Measurements from ENCODE around the gene FUBP1. TPM values are rescaled to one million over a fixed set of nuclear protein-coding genes. Genes with fewer than 3 reads are reported as not detected.
A peak's percentile ranks its signal among the peaks of the same experiment; 100 is the strongest.

The FUBP1 gene
- total and polyA plus RNA-seq, 2 of the 8 experiments (the other 6 are each of a cell fraction or from before 2014, with no cell fraction given), result 184 to 201 TPM

- Histone ChIP-seq H4K91ac (replicated peaks; ENCODE audit: insufficient read length, low read length) (no peak overlapping the region), H3K79me1 (ENCODE audit: low read depth, low read length) (no peaks in the 10 kb centered on the region; the same call in 1 of the 2 replicates), H2BK120ac (replicated peaks; ENCODE audit: low read depth, low read length) (no peak overlapping the region), H3K4ac (replicated peaks; ENCODE audit: insufficient read length, low read depth, low read length) (no peak overlapping the region), H2BK5ac (ENCODE audit: low read depth, low read length) (no peak overlapping the region), H3K79me2 (ENCODE audit: control insufficient read depth in 1 of 2, insufficient read depth in 2 of 2, low read length in 2 of 2) (peaks cover 61 to 96% of the 10 kb centered on the region in 2 experiments), H3K18ac (ENCODE audit: extremely low read depth, low read length) (no peak overlapping the region), H3K56ac (replicated peaks; ENCODE audit: insufficient read length, low read depth, low read length) (no peak overlapping the region), H3K4me2 (ENCODE audit: insufficient read depth in 1 of 2, low read depth in 2 of 2, low read length in 2 of 2) (peak overlapping the region; percentile 73 to 78; a peak in 3 of 4 replicates), H4K20me1 (replicated peaks in 1 of 2; ENCODE audit: control insufficient read depth in 1 of 2, insufficient read depth in 2 of 2, low read length in 2 of 2) (peaks cover 20 to 36% of the 10 kb centered on the region in 2 experiments), H3K14ac (ENCODE audit: insufficient read length) (no peak overlapping the region), H2BK12ac (ENCODE audit: low read depth, low read length) (no peak overlapping the region), H3K9me3 (ENCODE audit: insufficient read depth in 2 of 2, low read depth in 1 of 2, low read length in 1 of 2) (no peaks in the 10 kb centered on the region), H3K36me3 (ENCODE audit: control insufficient read depth in 2 of 4, insufficient read depth in 4 of 4, low read length in 3 of 4) (peaks cover 0 to 45% (median 0%) of the 10 kb centered on the region in 4 experiments; a peak in 2 of 8 replicates), H3K27ac (ENCODE audit: low read depth, low read length) (no peak overlapping the region), H2AK5ac (ENCODE audit: low read depth, low read length) (no peak overlapping the region), H2BK15ac (ENCODE audit: low read length) (no peak overlapping the region), H3K27me3 (replicated peaks in 1 of 4; ENCODE audit: control insufficient read depth in 3 of 4, extremely low read depth in 1 of 4, insufficient read depth in 3 of 4, low read length in 3 of 4) (no peaks in the 10 kb centered on the region), H3K4me1 (replicated peaks in 1 of 4; ENCODE audit: control insufficient read depth in 3 of 4, insufficient read depth in 4 of 4, low read length in 3 of 4) (peaks cover 0 to 13% (median 4%) of the 10 kb centered on the region in 4 experiments; a peak in 3 of 7 replicates), H3K23me2 (ENCODE audit: low read depth, low read length) (peaks cover 7% of the 10 kb centered on the region; the same call in 1 of the 2 replicates), H3K9ac (replicated peaks in 1 of 4; ENCODE audit: extremely low read depth in 1 of 4, low read depth in 3 of 4, low read length in 3 of 4) (peak overlapping the region in 1 of 4 experiments; percentile 9; a peak in 1 of 7 replicates), H4K8ac (ENCODE audit: extremely low read depth, insufficient read depth, low read length) (no peak overlapping the region), H2BK20ac (ENCODE audit: low read length) (no peak overlapping the region), H3K23ac (ENCODE audit: insufficient read length) (no peak overlapping the region), H4K5ac (ENCODE audit: insufficient read length, low read depth, low read length) (peak overlapping the region; percentile 51), H2AFZ (ENCODE audit: low read length) (no peak overlapping the region), H3K4me3 (ENCODE audit: extremely low read depth in 1 of 4, insufficient read depth in 2 of 4, low read depth in 3 of 4, low read length in 4 of 4) (peak overlapping the region in 2 of 4 experiments; percentile 5 to 95; a peak in 3 of 8 replicates)
- no peak for TF ChIP-seq SAP30 (IDR thresholded peaks at IDR 0.05; ENCODE audit: insufficient read depth, insufficient replicate concordance, low read length)
- TF ChIP-seq ASH2L (IDR thresholded peaks at IDR 0.05; ENCODE audit: low read length), result no peak
- no peak for TF ChIP-seq RAD21 (IDR thresholded peaks at IDR 0.05 in 1 of 2, conservative IDR thresholded peaks at IDR 0.05 in 1 of 2; ENCODE audit: low read depth in 2 of 2, low read length in 2 of 2)
- no peak for TF ChIP-seq HDAC6 (IDR thresholded peaks at IDR 0.05; ENCODE audit: low read depth, low read length)
- no peak for TF ChIP-seq RNF2 (IDR thresholded peaks at IDR 0.05; ENCODE audit: borderline replicate concordance, low read depth, low read length, missing control alignments, poor library complexity, severe bottlenecking)
- TF ChIP-seq YY1 (IDR thresholded peaks at IDR 0.05; ENCODE audit: low read depth, low read length), result no peak
- TF ChIP-seq NRF1 (IDR thresholded peaks at IDR 0.05; ENCODE audit: low read depth, low read length), result no peak
- TF ChIP-seq SP2 (IDR thresholded peaks at IDR 0.05; ENCODE audit: low read length), result no peak
- ChIA-PET POLR2A (ENCODE audit: partially characterized antibody) (interaction anchor here (0.7 to 9.3 kb wide), 14 partner anchors 8 to 317 kb away, joined by 3 to 180 read pairs (median 4); partner anchors contain the start of genes DNAJB4 and ZZZ3), CTCF (ENCODE audit: partially characterized antibody) (interaction anchor here (1.2 kb wide), 1 partner anchor 134 kb away, joined by 3 read pairs; no protein-coding TSS in a partner anchor)
- WGBS, 2 experiments (ENCODE audit: extremely low coverage in 1 of 2, insufficient coverage in 1 of 2, insufficient read length in 1 of 2, insufficient replicate concordance in 2 of 2, low coverage in 1 of 2, low lambda C conversion rate in 2 of 2, missing lambda C conversion rate in 1 of 2), result 87% methylated on average over 4 of the region's 4 CpGs; no CpG with 5 or more reads in 1 of the 2 experiments
- DNase-seq (ENCODE audit: low read depth in 1 of 2, low spot score in 2 of 2) (no peak), FAIRE-seq (no peak)
Measured at GRCh38 chr1:77975386-77975785, 3.5 kb downstream of the FUBP1 start.

Data from H1 (cell line).